HCT116 (cell line): Measurements from ENCODE around the gene MARCHF6.

ENCODE experiments used
- EZH2 ChIP-seq: fragments of 200-600 bp; sonication (generic); IDR thresholded peaks from 2 replicates; pipeline ENCODE4 v1.6.1; 2017; ENCODE audit warnings: antibody characterized with exemption, mixed run types
- POLR2A ChIP-seq: IDR thresholded peaks from 2 replicates; pipeline ENCODE4 v1.7.0; 2011; ENCODE audit warnings: borderline replicate concordance; ENCODE audit not compliant: insufficient read depth, insufficient read length; ENCODE audit errors: extremely low read depth

DNA sequence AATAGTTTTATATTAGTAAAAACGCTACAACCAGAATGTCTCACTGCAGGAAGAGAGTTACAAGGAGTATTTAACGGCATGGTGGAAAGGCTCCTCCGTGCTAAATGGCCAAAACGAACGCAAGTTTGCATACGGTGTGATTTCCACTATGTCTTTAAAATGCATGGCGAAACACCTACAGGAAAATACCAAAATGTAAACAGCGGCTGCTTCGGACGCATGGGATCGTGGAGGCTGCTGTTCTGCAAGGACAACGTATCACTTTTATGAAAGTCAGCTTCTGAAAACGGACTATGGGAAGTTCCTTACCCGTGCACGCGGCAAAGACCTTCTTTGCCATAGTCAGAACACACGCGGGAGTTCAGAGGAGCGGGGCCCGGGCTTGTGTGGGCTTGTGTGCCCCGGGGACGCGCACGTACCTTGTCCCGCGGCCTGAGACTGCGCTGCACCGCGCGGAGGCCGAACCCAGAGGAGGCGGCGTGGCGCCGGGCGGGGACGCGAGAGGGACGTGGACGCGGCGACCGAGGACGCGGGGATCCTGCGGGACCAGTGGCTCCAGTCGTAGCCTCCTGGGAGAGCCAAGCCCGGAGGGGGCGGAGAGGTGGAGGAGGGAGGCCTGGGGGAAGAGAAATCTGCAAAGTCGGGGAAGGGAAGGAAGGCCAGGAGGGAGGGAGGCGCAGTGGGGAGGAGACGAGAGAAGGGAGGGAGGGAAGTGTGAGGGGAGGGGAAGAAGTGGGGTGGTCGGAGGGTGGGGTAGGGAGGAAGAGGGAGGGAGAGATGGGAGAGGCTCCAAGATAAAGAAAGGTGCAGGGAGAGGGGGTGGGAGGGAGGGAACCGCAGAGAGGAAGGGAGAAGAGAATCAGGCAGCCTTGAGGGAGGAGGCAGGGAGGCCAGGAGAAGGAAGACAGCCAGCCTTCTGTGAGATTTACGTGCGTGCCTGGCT is 46.0 kb upstream of the MARCHF6 start, which contains the start of gene CMBL:
- peak; percentile 36 for TF ChIP-seq POLR2A
- TF ChIP-seq EZH2: no peak
